Stimulated activated CD4-positive, alpha-beta T cell treated with anti-CD3 and anti-CD28 coated beads, Interleukin-15, amount 100 ng/mL, for 48 hours (primary cell): Measurements from ENCODE around the gene GJD3.
"Not testable (repeated sequence)": the region's sequence is repeated elsewhere in the genome, so short reads cannot be mapped to it uniquely, and the experiment has no call there.

Experiments
- DNase-seq, 2 donors: peaks; one replicate each; pipeline ENCODE4 v3.0.0-alpha.2; 2020; ENCODE audit warnings: low read depth in 2 of 2

Gene GJD3, protein sequence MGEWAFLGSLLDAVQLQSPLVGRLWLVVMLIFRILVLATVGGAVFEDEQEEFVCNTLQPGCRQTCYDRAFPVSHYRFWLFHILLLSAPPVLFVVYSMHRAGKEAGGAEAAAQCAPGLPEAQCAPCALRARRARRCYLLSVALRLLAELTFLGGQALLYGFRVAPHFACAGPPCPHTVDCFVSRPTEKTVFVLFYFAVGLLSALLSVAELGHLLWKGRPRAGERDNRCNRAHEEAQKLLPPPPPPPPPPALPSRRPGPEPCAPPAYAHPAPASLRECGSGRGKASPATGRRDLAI

DNA sequence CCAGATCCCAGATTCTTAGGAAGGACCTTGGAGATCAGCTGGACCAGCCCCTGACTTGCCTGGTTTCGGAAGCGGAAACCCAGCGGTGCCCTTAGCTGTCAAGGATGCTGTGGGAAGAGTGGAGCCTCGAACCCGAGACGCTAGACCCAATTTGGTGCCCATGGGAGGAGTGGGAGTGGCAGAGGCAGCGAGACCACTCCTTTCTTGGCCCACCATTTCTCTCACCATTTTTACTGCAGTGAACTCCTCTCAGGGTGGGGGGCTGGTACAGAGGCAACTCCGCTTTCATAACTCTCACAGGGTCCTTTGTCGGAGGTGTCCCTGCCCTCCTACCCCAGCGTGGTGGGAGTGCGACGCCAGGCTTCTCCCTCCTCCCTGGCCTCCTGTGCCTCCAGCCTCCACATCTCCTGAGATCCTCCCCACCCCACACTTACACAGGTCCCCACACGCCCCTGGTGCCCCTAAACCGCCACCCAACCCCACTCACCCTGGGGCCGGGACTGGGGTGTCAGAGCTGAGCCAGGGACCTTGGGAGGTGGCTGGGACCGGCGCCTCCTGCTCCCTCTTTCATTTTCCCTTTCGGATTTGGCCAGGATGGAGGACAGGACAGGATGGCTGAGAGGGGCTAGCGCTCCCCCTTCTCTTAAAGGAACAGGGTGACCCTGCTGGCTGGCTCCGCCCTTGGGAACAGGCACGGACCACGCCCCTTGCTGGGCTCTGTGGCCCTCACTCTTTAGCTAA is at the start of gene GJD3:
Gene GJD3, minus strand, starts transcription at position 617 of the 741 bp plus-strand sequence. CDS start 922 bp downstream, outside the sequence.
- no peak for DNase-seq

DNA sequence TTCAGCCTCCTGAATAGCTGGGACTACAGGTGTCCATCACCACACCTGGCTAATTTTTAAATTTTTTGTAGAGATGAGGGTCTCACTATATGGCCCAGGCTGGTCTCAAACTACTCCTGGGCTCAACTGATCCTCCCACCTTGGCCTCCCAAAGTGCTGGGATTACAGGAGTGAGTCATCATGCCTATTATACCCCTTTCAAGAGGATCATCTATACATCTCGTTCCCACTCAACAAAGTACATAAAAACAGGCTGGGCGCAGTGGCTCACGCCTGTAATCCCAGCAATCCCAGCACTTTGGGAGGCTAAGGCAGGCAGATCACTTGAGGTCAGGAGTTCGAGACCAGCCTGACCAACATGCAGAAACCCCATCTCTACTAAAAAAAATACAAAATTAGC is 49.8 kb upstream of the GJD3 start:
- DNase-seq = not testable (repeated sequence)

DNA sequence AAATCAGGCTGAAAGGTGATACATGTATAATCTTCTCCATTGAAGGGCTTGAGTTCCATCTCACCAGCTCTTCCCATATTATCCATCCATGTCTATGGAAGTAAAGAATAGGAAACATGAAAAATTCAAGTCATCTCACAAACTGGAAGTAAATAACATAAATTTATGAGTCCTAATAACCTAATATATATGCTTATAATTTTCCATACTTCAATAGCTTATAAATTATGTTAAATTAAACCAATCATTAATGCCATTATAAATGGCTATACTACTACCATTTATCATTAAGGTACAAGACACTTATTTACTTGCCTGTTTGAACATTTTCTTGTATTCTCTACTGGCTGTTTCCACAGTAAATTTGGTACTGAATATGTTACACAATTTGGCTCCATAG is 48.3 kb upstream of the GJD3 start:
- DNase-seq = no peak

DNA sequence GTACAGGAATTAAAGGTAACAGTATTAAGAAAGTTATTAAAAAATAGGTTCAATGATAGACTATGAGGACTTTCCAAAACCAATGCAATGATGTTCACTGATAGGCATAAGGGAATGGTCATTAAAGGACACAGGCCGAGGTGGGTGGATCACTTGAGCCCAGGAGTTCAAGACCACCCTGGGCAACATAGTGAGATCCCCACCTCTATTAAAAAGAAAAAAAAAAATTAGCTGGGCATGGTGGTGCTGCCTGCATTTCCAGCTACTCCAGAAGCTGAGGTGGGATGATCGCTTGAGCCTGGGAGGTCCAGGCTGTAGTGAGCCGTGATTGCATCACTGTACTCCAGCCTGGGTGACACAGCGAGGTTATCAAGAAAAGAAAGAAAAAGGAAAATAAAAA is 47.3 kb upstream of the GJD3 start:
- DNase-seq = no peak

DNA sequence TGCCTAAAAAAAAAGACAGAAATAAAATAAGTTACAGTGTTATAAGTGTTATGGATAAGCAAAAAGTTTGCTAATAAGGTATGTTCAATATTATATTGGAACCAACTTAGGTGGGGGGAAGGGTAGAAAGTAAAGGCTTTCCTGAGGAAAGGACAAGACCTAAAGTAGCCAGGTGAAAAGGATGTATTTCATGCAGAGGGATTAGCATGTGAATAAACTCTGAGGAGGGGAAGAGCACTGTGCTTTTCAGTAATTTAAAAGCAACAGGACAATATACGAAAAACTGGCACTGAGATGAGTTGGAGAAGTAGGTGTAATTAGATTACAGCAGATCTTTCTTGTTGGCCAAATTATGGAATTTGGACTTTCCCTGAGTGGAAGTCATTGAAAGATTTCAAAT is 45.5 kb upstream of the GJD3 start:
- no peak for DNase-seq

DNA sequence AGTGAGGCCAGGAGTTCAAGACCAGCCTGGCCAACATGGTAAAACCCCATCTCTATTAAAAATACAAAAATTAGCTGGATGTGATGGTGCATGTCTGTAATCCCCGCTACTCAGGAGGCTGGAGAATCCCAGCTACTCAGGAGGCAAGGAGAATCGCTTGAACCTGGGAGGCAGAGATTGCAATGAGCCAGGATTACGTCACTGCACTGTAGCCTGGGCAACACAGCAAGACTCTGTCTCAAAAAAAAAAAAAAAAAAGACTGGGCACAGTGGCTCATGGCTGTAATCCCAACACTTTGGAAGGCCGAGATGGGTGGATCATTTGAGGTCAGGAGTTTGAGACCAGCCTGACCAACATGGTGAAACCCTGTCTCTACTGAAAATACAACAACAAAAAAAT is 45.0 kb upstream of the GJD3 start:
- DNase-seq = not testable (repeated sequence)

DNA sequence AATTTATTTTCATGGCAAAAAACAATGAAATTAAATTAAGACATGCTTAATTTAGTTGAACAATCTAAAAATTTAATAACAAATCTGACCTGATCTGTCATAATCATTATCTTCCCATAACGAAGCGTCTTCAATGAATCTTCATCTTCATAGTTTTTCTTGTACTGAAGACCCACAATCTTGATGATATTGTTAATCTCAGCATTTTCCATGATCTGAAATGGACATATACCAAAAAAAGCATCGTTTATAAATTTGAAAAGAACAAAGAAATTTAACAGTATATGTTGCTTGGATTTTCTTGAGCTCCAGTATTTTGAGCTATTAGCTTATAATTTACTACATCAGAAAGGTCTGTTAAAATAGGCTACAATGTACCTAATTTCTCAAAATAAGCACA is 42.9 kb upstream of the GJD3 start:
- no peak for DNase-seq

DNA sequence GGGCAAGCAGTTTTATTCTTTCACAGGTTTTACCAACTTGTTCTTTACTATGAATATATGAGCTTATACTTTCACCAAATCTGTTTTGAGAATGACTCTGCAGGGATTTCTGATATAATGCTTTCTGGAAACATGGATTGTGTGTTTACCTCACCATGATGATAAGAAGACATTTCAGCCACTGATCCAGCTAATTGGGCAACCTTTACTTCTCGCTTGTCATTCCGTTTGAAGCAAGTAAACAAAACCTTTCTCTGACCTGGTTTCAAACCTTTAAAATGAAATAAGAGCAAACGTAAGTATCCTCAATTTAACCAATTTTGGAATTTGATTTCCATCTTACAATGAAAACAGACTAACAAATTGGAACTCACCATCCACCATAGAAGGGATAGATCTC is 39.5 kb upstream of the GJD3 start:
- DNase-seq = no peak

DNA sequence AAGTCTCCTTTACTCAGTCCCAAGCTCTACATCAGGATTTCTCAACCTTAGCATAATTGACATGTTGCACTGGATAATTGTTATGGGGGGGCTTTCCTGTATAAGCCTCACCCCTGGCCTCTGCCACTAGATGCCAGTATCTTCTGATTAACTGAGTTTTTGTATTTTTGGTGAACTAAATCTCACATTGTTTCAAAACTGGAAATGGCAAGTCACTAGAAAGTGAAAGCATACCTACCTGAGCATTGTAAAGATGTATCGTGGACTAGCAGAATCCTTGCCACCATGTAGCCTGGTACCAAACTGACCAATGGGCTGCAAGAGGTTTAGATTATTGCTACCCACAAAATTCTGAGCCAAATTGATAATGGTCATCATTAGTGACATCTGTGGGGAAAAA is 38.1 kb upstream of the GJD3 start:
- no peak for DNase-seq

DNA sequence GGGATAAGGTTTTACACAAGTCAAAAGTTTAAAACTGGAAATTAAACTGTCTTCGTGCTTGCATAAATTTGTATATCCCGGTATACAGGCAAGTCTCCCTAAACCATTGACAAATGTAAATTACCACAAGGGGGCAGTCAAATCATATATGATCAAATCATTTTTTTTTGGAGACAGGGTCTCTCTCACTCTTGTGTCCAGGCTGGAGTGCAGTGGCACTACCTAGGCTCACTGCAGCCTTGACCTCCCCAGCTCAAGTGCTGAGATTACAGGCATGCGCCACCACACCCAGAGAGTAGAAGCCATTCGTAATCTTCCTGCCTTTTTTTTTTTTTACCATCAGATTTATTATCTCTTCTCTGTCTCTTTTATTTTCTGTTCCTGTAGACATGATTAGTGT is 34.6 kb upstream of the GJD3 start:
- no peak for DNase-seq

DNA sequence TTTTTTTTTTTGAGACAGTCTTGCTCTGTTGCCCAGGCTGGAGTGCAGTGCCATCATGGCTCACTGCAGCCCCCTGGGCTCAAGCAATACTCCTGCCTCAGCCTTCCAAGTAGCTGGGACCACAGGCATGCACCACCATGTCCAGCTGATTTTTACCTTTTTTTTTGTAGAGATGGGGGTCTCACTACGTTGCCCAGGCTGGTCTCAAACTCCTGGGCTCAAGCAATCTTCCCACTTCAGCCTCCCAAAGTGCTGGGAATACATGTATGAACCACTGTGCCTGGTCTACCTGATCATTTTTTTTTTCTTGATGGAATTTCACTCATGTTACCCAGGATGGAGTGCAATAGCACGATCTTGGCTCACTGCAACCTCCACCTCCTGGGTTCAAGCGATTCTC is 22.0 kb upstream of the GJD3 start:
- not testable (repeated sequence) for DNase-seq

DNA sequence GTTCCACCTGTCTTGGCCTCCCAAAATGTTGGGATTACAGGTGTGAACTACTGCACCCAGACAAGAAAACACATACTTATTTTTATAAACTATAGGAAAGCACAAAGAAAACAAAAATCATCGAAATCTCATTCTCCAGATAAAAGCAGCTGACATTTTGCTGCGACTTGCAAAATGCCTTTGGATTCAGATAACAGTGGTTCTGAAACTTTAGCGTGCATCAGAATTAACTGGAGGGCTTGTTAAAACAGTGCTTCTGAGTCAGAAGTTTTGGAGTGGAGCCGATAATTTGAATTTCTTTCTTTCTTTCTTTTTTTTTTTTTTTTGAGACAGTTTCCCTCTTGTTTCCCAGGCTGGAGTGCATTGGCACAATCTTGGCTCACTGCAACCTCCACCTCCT is 17.7 kb upstream of the GJD3 start:
- no peak for DNase-seq

DNA sequence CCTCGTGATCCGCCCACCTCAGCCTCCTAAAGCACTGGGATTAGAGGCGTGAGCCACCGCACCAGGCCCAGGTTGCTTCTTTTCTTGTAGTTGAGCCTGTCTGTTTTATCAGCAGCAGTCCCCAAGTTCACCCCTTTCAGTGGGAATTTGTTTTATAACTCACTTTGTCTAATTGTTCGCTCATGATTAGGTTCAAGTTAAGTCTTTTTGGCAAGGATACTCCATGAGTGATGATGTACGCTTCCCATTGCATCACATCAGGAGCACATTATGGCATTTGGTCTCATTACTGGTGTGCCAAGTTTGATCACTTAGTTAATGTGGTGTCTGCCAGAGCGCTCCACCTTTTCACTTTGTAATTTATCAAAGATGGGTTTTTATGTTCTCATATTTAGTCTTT is 14.4 kb upstream of the GJD3 start:
- DNase-seq = no peak

DNA sequence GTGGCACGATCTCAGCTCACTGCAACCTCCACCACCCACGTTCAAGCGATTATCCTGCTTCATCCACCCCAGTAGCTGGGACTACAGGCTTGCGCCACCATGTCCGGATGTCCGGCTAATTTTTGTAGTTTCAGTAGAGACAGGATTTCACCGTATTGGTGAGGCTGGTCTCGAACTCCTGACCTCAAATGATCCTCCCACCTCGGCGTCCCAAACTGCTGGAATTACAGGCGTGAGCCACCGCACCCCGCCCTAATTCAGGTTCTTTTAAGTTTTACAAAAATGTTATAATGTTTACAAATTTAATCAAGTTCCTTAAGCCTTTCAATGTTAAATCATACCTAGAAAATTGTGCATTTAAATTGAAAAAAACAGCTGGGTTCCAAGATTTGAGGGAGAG is 13.3 kb upstream of the GJD3 start:
- DNase-seq = no peak

DNA sequence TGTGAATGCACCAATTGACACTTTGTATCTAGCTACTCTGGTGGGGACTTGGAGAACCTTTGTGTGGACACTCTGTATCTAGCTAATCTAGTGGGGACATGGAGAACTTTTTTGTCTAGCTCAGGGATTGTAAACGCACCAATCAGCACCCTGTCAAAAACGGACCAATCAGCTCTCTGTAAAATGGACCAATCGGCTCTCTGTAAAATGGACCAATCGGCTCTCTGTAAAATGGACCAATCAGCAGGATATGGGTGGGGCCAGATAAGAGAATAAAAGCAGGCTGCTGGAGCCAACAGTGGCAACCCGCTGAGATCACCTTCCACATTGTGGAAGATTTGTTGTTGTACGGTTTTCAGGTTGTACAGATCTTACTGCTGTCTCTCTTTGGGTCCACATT is 12.0 kb upstream of the GJD3 start:
- not testable (repeated sequence) for DNase-seq

DNA sequence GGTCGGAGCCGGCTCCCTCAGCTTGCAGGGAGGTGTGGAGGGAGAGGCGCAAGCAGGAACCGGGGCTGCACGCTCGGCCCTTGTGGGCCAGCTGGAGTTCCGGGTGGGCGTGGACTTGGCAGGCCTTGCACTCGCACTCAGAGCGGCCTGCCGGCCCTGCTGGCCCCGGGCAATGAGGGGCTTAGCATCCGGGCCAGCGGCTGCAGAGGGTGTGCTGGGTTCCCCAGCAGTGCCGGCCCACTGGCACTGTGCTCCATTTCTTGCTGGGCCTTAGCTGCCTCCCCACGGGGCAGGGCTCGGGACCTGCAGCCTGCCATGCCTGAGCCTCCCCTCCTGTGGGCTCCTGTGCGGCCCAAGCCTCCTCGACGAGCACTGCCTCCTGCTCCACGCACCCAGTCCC is 11.2 kb upstream of the GJD3 start:
- not testable (repeated sequence) for DNase-seq

DNA sequence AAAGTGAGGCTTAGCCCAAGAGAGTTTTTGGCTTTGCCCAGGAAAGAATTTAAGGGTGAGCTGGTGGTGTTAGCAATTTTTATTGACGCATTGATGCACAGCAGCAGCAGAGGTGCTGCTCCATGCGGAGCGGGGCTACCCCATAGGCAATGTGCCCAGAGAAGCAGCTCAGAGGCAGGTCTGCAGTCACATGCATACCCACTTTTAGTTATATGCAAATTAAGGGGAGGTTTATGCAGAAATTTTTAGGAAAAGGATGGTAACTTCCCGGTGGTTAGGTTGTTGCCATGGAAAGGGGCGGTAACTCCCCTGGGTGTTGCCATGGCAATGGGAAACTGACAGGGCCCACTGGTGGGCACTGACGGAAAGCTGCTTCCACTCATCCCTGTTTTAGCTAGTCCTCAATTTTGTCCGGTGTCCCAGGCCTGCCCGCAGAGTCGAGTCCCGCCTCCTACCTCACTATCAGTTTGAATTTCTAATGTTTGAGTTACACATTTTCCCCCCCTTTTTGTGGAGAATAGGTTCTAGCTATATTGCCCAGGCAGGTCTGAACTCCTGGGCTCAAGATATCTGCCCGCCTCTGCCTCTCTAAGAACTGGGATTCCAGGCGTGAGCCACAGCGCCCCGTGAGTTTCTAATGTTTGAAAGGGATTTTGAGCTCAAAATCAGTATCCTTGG is 10.4 kb upstream of the GJD3 start:
- DNase-seq = no peak

DNA sequence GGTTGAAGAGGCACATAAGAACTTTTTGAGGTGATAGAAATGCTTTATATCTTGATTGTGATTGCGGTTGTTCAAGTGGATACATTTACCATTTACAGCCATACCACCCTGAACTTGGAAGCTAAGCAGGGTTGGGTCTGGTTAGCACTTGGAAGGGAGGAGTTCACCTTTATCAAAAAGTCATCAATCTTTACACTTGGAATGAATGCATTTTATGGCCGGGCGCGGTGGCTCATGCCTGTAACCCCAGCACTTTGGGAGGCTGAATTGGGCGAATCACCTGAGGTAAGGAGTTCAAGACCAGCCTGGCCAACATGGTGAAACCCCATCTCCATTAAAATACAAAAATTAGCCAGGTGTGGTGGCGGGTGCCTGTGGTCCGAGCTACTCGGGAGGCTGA is 9.5 kb upstream of the GJD3 start:
- no peak for DNase-seq

DNA sequence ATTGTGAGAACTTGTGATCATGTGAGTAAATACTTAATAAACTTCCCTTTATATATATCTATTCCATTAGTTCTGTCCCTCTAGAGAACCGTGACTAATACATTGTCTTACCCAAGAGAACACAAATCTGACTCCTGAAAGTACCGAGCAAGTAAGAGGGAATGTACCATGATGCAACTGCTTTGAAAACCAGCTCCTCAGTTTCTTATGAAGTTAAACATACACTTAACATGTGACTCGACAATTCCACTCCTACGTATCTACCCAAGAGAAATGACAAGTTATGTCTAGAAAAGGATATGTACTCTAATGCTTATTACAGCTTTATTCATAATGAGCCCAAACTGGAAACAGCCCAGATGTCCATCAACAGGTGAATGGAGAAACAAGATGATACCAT is 8.8 kb upstream of the GJD3 start:
- DNase-seq = no peak

DNA sequence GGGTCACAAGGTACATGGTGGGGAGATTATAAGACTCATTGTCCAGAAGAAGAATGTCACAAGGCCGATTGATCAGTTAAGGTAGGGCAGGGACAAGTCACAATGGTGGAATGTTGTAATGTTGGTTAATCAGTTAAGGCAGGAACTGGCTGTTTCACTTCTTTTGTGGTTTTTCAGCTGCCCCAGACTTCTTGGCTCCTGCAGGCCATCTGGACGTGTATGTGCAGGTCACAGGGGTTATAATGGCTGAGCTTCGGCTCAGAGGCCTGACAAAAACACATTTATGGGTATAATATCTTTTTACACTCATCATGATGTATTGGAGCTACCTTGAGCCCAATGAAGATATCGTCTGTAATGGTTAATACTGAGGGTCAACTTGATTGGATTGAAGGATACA is 8.1 kb upstream of the GJD3 start:
- not testable (repeated sequence) for DNase-seq

DNA sequence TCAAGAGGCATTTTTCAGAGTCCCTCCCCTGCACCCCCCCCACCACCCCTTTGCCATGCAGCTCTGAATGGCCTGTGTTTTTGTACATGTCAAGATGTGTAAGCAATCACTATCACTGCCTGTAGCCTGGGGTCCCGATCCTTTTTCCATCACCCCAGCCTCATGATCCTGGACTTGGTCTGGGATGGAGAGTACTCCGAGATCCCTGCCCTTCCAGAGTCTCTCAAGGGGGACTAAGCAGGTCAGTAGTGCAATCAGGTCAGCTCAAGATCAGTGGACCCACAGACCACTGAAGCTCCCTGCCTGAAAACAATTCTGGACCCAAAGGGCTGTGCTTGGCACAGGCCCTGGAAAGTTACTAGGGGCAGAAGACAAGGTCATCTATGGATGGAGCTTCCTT is 7.5 kb upstream of the GJD3 start:
- no peak for DNase-seq

DNA sequence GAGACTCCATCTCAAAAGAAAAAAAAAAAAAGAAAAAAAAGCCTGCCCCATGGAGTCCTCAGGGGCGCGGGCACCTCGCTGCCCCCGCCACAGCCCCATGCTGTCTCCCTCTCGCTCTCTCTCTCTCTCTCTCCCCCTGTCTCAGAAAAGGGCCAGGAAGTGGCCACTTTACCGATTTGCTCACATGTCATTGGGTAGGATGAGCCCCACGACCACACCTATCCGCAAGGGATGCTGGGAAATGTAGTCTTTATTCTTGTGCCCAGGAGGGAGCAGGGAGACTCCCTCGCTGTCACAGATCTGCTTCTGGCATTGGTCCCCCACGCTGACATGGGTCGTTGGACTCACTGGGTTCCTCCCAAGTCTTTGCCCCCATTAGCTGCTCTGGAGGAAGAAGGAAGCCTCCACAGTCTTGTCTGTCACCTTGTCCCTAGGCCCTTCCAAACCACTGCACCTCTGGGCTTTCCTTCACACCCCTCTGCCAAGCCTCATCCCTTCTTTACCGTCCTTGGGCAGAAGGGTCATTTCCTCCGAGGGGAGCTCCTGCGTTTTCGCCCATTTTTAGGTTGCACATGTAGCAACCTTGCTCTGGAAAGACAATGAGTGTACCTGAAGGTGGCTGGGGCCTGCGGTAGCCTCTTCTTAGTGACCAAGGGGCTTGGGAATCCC is 6.9 kb upstream of the GJD3 start:
- DNase-seq = no peak
